Islet precursor cell (in vitro differentiated cells): ENCODE measurements around the gene ADA.

Experiments
- DNase-seq: peaks from one replicate; pipeline ENCODE4 v3.0.0-alpha.2; 2018

The ADA gene

GRCh38 chr20:44643596-44644229 is 7.8 kb downstream of the ADA start:
- peak; percentile 98 for DNase-seq

- DNase-seq, result no peak
Measured at GRCh38 chr20:44643154-44643519, 8.4 kb downstream of the ADA start.

- DNase-seq, result peak; percentile 90
Measured at GRCh38 chr20:44642203-44643153, 9.0 kb downstream of the ADA start.

- DNase-seq, result no peak
Measured at GRCh38 chr20:44641325-44641724, 10.2 kb downstream of the ADA start.

- no peak for DNase-seq
Measured at GRCh38 chr20:44640522-44640921, 11.0 kb downstream of the ADA start.

GRCh38 chr20:44637522-44638372 is 13.8 kb downstream of the ADA start:
- DNase-seq, result no peak

- no peak for DNase-seq
Measured at GRCh38 chr20:44637042-44637441, 14.5 kb downstream of the ADA start.

GRCh38 chr20:44635877-44636276 is 15.6 kb downstream of the ADA start:
- no peak for DNase-seq

- no peak for DNase-seq
Measured at GRCh38 chr20:44633872-44634600, 17.5 kb downstream of the ADA start.

GRCh38 chr20:44633187-44633810 is 18.2 kb downstream of the ADA start:
- DNase-seq, result no peak

GRCh38 chr20:44632103-44632752 is 19.3 kb downstream of the ADA start:
- no peak for DNase-seq

- DNase-seq, result no peak
Measured at GRCh38 chr20:44630297-44630696, 21.2 kb downstream of the ADA start.

- DNase-seq, result no peak
Measured at GRCh38 chr20:44629542-44629941, 22.0 kb downstream of the ADA start.

- no peak for DNase-seq
Measured at GRCh38 chr20:44629017-44629385, 22.5 kb downstream of the ADA start.

GRCh38 chr20:44627364-44628010 is 24.0 kb downstream of the ADA start:
- peak; percentile 36 for DNase-seq

- DNase-seq, result no peak
Measured at GRCh38 chr20:44626278-44626677, 25.2 kb downstream of the ADA start.

GRCh38 chr20:44625361-44625760 is 26.1 kb downstream of the ADA start:
- DNase-seq, result no peak

GRCh38 chr20:44624743-44625271 is 26.7 kb downstream of the ADA start:
- DNase-seq, result no peak

- DNase-seq, result no peak
Measured at GRCh38 chr20:44624152-44624551, 27.3 kb downstream of the ADA start.

GRCh38 chr20:44622501-44623270 is 28.8 kb downstream of the ADA start:
- DNase-seq, result no peak
